Gastrocnemius medialis (tissue), 4 donors: Measurements from ENCODE around the gene ZCCHC14. TPM values are rescaled to one million over a fixed set of nuclear protein-coding genes. Genes with fewer than 3 reads are reported as not detected.
"Not testable (repeated sequence)": the region's sequence is repeated elsewhere in the genome, so short reads cannot be mapped to it uniquely, and the experiment has no call there.

ENCODE experiments used
- ATAC-seq, 2 donors: fragments of 150-250 bp; one replicate each; pipeline ENCODE4 v1.9.1; 2016
- DNase-seq, 2 donors: peaks; one replicate each; pipeline ENCODE4 v3.0.0-alpha.2; 2019
- H3K27ac ChIP-seq, 4 donors: fragments of 200-600 bp; sonication (generic); 1 replicate in 1 of 4; 2 replicates in 3 of 4; pipeline ENCODE4 v1.5.1; 2016 to 2018; ENCODE audit warnings: mild to moderate bottlenecking in 2 of 4, moderate library complexity in 1 of 4
- H3K27me3 ChIP-seq, 3 donors: fragments of 200-600 bp; sonication (generic) in 2 of 3; 1 replicate in 1 of 3; 2 replicates in 2 of 3; pipeline versions ENCODE4 v1.5.1 to v1.6.0; 2016 to 2019; ENCODE audit warnings: mild to moderate bottlenecking in 1 of 3, moderate library complexity in 1 of 3
- H3K36me3 ChIP-seq, 2 donors: fragments of 200-600 bp; sonication (generic) in 1 of 2; one replicate each; pipeline ENCODE4 v1.5.1; 2017 to 2018
- H3K4me1 ChIP-seq, 2 donors: fragments of 200-600 bp; sonication (generic) in 1 of 2; one replicate each; pipeline ENCODE4 v1.5.1; 2016 to 2017; ENCODE audit warnings: mild to moderate bottlenecking in 2 of 2
- H3K4me3 ChIP-seq, 4 donors: fragments of 200-600 bp; sonication (generic) in 3 of 4; 1 replicate in 1 of 4; 2 replicates in 3 of 4; pipeline ENCODE4 v1.5.1; 2016 to 2019; ENCODE audit warnings: mild to moderate bottlenecking in 2 of 4
- H3K9me3 ChIP-seq, 3 donors: fragments of 200-600 bp; sonication (generic) in 2 of 3; 1 replicate in 1 of 3; 2 replicates in 2 of 3; pipeline ENCODE4 v1.5.1; 2016 to 2019
- POLR2A ChIP-seq, 2 donors: fragments of 450-650 bp; IDR thresholded peaks; one replicate each; pipeline ENCODE4 v1.6.1; 2017; ENCODE audit warnings: antibody characterized with exemption in 2 of 2, mild to moderate bottlenecking in 2 of 2, moderate library complexity in 2 of 2
- in situ Hi-C, 4 donors: fragments of 200-750 bp; cut with MboI; loops; one replicate each; pipeline versions ENCODE4 v1.15.0 to v1.8.0; 2017; ENCODE audit warnings: low sequenced_read_pairs in 4 of 4
- intact Hi-C: fragments of 100-400 bp; cut with DNase I; formaldehyde crosslinking; loops from one replicate; pipeline ENCODE4 v1.15.1; 2023; ENCODE audit warnings: low total_unique reads
- total RNA-seq, 4 donors: library from RNA; depleted of rRNA; stranded (reverse); fragments of >200 nt; gene quantifications; one replicate each; pipeline versions ENCODE4 v1.1.0 to v1.2.3, GENCODE V29; 2016
- TF ChIP-seq, protein P1 (sequence below), 5 experiments: fragments of 450-650 bp in 3 of 5; fragments of 200-600 bp in 2 of 5; sonication (generic) in 2 of 5; IDR thresholded peaks in 4 of 5; conservative IDR thresholded peaks in 1 of 5; 1 replicate in 4 of 5; 2 replicates in 1 of 5; pipeline ENCODE4 v1.5.1; 2016 to 2019; ENCODE audit warnings: antibody characterized with exemption in 5 of 5, mild to moderate bottlenecking in 3 of 5, moderate library complexity in 3 of 5

ZCCHC14 gene
- total RNA-seq, 4 donors from 2014 or later, result 8.9 to 10.7 (median 9.3) TPM

DNA sequence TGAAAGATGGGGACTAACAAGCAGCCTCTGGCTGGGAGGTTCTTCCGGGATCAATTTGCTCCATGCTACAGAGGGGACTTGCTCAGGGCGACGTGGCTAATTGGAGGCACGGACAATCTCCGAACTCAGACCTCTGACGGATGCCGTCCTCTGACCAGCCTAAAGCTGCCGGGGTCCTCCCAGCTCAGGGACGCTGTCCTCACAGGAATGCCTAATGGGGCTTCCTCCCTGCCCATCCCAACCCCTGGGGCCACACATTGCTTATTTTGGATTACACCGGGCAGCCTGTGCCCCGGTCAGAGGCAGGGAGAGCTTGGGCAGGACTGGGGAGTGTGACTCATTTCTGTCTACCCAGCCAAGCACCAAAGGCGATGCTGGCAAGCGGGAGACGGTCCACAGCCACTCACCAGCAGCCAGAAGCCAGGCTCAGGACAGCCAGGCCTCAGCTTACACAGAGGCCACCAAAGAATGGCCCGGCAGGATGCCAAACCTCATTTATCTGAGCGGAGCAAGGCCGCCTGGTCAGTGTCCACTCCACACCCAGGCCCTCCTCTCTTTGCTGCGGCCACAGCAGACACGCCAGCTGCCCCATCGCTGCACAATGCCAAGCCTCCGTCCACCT, 25.7 kb upstream of the ZCCHC14 start:
- H3K27me3 ChIP-seq, in situ Hi-C loops, H3K36me3 ChIP-seq, H3K9me3 ChIP-seq: not testable (repeated sequence)
- Histone ChIP-seq H3K27ac (peak overlapping the region; percentile 65 to 79 (median 74)), H3K4me1 (peaks cover 12 to 14% of the 10 kb centered on the region in 2 donors), H3K4me3 (peak overlapping the region in 2 of 4 donors; percentile 25 to 33)
- ATAC-seq (peak; percentile 87 to 90), DNase-seq (peak; percentile 70 to 87)
- intact Hi-C loops, result loop anchor here (1.0 to 2.0 kb wide), 2 partner anchors 25 to 54 kb away; partner anchors contain the start of gene ZCCHC14

DNA sequence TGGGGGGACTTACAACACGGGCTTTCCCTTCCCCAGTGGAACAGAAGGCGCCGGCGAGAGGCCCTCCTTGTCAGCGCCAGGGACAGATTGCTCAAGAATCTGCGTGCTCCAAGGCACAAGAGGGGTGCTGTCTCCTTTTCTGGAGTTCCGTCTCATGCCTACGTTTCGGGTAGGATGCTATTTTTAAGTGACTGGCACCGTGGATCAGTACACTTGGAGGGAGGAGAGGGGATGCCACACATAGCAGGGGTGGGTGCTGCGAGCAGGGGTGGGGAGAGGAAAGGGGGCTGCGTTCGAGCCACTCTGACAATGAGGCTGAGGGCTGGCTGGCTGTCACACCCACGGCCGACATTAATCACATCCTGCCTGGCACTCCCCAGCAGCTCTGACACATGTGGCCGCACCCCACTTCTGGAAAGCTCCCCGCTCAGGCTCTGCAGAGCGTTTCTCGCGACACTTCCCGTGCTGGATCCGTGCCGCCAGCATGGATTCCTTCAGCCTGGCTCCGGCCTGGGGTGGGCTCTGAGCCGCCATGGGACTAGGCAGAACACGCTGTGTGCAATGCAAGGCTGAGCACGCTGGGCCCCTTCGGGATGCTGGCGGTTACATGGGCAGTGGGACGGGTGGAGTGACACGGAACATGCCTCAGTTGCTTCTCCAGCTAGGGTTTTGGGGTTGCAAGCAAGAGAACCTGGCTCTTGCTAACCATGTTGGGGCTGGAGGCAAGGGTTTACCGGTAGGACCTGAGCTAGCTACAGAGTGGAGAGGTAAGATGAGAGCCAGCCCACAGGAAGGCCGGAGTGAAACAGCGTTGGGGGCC, 25.0 kb upstream of the ZCCHC14 start:
- peak; percentile 35 to 43 for ATAC-seq
- Histone ChIP-seq H3K4me1 (peaks cover 12 to 14% of the 10 kb centered on the region in 2 donors), H3K4me3 (peak overlapping the region in 3 of 4 donors; percentile 4 to 33 (median 25)), H3K27ac (peak overlapping the region; percentile 65 to 79 (median 74))
- H3K27me3 ChIP-seq, in situ Hi-C loops, H3K9me3 ChIP-seq, H3K36me3 ChIP-seq: not testable (repeated sequence)
- intact Hi-C loops, result loop anchor here (1.0 to 2.0 kb wide), 2 partner anchors 25 to 53 kb away; partner anchors contain the start of gene ZCCHC14
- peak in 1 of 2 donors; percentile 31 for DNase-seq
- TF ChIP-seq POLR2A (IDR thresholded peaks at IDR 0.05), result peak in 1 of 2 donors; percentile 6

DNA sequence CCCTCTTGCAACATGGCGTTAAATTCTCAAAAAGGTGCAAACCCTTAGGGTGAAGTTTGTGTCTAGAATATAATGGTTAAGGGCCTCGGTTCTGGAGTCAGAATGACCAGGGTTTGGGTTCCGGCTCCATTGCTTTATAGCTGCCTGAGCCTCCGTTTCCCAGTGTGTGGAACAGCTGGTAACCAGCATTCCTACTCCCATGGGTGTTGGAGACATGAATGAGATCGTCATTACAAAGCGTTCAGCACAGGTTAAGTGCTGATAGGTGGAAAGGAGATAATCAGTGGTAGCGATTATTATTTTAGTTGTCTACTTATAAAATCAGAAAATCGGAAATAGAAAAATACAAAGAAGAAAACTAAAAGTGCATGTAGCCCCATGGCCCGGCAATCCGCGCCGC, 23.5 kb upstream of the ZCCHC14 start:
- H3K4me1 ChIP-seq, result peaks cover 12 to 14% of the 10 kb centered on the region in 2 donors
- no peak overlapping the region for H3K27ac ChIP-seq
- DNase-seq (no peak), ATAC-seq (no peak)
- in situ Hi-C loops, result no loop called here
- intact Hi-C loops, result no loop called here
- TF ChIP-seq, protein P1, sequence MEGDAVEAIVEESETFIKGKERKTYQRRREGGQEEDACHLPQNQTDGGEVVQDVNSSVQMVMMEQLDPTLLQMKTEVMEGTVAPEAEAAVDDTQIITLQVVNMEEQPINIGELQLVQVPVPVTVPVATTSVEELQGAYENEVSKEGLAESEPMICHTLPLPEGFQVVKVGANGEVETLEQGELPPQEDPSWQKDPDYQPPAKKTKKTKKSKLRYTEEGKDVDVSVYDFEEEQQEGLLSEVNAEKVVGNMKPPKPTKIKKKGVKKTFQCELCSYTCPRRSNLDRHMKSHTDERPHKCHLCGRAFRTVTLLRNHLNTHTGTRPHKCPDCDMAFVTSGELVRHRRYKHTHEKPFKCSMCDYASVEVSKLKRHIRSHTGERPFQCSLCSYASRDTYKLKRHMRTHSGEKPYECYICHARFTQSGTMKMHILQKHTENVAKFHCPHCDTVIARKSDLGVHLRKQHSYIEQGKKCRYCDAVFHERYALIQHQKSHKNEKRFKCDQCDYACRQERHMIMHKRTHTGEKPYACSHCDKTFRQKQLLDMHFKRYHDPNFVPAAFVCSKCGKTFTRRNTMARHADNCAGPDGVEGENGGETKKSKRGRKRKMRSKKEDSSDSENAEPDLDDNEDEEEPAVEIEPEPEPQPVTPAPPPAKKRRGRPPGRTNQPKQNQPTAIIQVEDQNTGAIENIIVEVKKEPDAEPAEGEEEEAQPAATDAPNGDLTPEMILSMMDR (IDR thresholded peaks at IDR 0.05 in 4 of 5, conservative IDR thresholded peaks at IDR 0.05 in 1 of 5), result no peak
- TF ChIP-seq POLR2A (IDR thresholded peaks at IDR 0.05), result no peak
- no peaks in the 10 kb centered on the region for H3K9me3 ChIP-seq
- H3K36me3 ChIP-seq, result no peaks in the 10 kb centered on the region
- no peak overlapping the region for H3K4me3 ChIP-seq
- no peaks in the 10 kb centered on the region for H3K27me3 ChIP-seq

DNA sequence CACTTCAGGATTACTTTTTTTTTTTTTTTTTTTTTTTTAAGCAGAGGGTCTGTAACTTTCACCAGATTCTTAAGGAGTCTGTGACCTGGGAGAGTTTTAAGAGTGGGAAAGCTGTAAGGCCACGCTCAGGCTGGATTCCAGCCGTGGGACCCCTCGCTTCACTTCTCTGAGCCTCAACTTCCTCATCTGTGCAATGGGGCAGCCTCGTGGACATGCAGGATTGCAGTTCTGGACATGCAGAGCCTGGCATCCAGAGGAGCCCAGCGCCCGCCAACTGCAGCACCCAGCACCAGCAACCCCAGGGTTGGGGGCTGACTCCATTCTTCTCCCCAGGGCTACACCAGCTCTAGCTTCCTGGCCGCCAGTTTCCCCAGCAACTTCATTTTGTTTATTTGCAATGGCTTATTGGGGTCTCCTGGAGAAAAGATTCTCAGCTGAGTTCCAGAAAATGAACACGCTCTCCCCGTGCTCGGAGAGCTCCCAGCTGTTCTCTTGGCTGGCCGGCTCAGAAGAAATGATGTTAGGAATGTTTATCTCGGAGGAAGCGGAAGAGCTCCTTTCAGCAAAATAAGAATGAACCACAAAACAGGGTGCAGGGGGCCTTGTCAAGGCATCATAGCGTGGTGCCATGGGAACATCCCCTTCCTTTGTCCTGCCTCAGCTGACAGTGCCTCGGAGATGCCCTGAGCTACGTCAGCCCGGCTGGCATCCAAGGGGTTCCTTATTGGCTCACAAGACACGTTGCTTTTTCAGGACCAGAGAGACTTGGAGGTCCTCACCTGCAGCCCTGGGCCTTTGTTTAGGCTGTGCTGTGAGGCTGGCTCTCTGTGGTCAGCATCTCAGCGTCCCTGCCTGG, 22.9 kb upstream of the ZCCHC14 start:
- Histone ChIP-seq H3K4me1 (peaks cover 12 to 14% of the 10 kb centered on the region in 2 donors), H3K4me3 (no peak overlapping the region), H3K27ac (no peak overlapping the region), H3K27me3 (no peaks in the 10 kb centered on the region), H3K9me3 (no peaks in the 10 kb centered on the region), H3K36me3 (no peaks in the 10 kb centered on the region)
- intact Hi-C loops, result no loop called here
- DNase-seq (no peak), ATAC-seq (no peak)
- in situ Hi-C loops, result no loop called here
- TF ChIP-seq POLR2A (IDR thresholded peaks at IDR 0.05), result no peak
- TF ChIP-seq, protein P1 (IDR thresholded peaks at IDR 0.05 in 4 of 5, conservative IDR thresholded peaks at IDR 0.05 in 1 of 5), result no peak

DNA sequence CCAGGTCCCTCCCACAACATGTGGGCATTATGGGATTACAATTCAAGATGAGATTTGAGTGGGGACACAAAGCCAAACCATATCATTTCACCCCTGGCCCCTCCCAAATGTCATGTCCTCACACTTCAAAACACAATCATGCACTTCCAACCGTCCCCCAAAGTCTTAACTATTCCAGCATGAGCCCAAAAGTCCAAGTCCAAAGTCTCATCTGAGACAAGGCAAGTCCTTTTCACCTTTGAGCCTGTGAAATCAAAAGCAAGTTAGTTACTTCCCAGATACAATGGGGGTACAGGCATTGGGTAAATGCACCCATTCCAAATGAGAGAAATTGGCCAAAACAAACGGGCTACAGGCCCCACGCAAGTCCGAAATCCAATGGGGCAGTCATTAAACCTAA, 17.0 kb upstream of the ZCCHC14 start:
- H3K27me3 ChIP-seq, ATAC-seq, H3K36me3 ChIP-seq, H3K4me1 ChIP-seq, H3K27ac ChIP-seq, DNase-seq, H3K4me3 ChIP-seq, intact Hi-C loops, H3K9me3 ChIP-seq, in situ Hi-C loops: not testable (repeated sequence)
